CD14-positive monocyte (primary cell): ENCODE results near the gene TACR1. TPM values are rescaled to one million over a fixed set of nuclear protein-coding genes. Genes with fewer than 3 reads are reported as not detected.

Experiments used
- DNase-seq, 3 donors: peaks; one replicate each; pipeline ENCODE4 v3.0.0-alpha.2; 2011 to 2022
- H2AFZ ChIP-seq: 2 replicates; pipeline ENCODE4 v1.6.0; 2012; ENCODE audit warnings: mild to moderate bottlenecking, low read depth, low read length, inconsistent platforms; ENCODE audit not compliant: insufficient read depth, poor library complexity, severe bottlenecking
- H3K27ac ChIP-seq, 2 donors: 1 replicate in 1 of 2; 2 replicates in 1 of 2; pipeline ENCODE4 v1.5.1; 2012 to 2013; ENCODE audit warnings: low read length in 2 of 2, control low read depth in 1 of 2, inconsistent platforms in 1 of 2, low read depth in 1 of 2, mild to moderate bottlenecking in 1 of 2
- H3K27me3 ChIP-seq, 2 donors: one replicate each; pipeline versions ENCODE4 v1.6.0 to v1.6.1; 2011 to 2013; ENCODE audit warnings: low read length in 2 of 2; ENCODE audit not compliant: control insufficient read depth in 2 of 2, insufficient read depth in 2 of 2
- H3K36me3 ChIP-seq, 2 donors: replicated peaks in 1 of 2; 1 replicate in 1 of 2; 2 replicates in 1 of 2; pipeline versions ENCODE4 v1.5.1 to v1.6.1; 2012 to 2013; ENCODE audit warnings: low read length in 2 of 2, control low read depth in 1 of 2, inconsistent platforms in 1 of 2, mild to moderate bottlenecking in 1 of 2; ENCODE audit not compliant: insufficient read depth in 2 of 2, control insufficient read depth in 1 of 2
- H3K4me1 ChIP-seq, 2 donors: 1 replicate in 1 of 2; 2 replicates in 1 of 2; pipeline versions ENCODE4 v1.5.1 to v1.6.1; 2012 to 2013; ENCODE audit warnings: low read length in 2 of 2, control low read depth in 1 of 2, inconsistent platforms in 1 of 2, mild to moderate bottlenecking in 1 of 2, moderate library complexity in 1 of 2; ENCODE audit not compliant: insufficient read depth in 2 of 2, control insufficient read depth in 1 of 2
- H3K4me2 ChIP-seq: replicated peaks from 2 replicates; pipeline ENCODE3; 2012; ENCODE audit warnings: low read length, moderate library complexity, mild to moderate bottlenecking; ENCODE audit not compliant: poor library complexity, severe bottlenecking; ENCODE audit errors: extremely low read depth
- H3K4me3 ChIP-seq, 3 experiments: fragments of 200-600 bp in 1 of 3; sonication (generic) in 1 of 3; replicated peaks in 1 of 3; 1 replicate in 2 of 3; 2 replicates in 1 of 3; pipeline ENCODE4 v1.5.1; 2011 to 2013; ENCODE audit warnings: low read length in 3 of 3, mild to moderate bottlenecking in 3 of 3, control low read depth in 2 of 3, low read depth in 2 of 3, inconsistent platforms in 1 of 3, moderate library complexity in 1 of 3
- H3K79me2 ChIP-seq: 2 replicates; pipeline ENCODE4 v1.6.0; 2012; ENCODE audit warnings: mild to moderate bottlenecking, control low read depth, inconsistent platforms, low read length, moderate library complexity; ENCODE audit not compliant: insufficient read depth
- H3K9ac ChIP-seq: 2 replicates; pipeline ENCODE4 v1.6.0; 2017; ENCODE audit warnings: low read length, mild to moderate bottlenecking; ENCODE audit not compliant: insufficient read depth, poor library complexity, severe bottlenecking
- H3K9me3 ChIP-seq, 2 donors: replicated peaks in 1 of 2; 1 replicate in 1 of 2; 2 replicates in 1 of 2; pipeline versions ENCODE4 v1.5.1 to v1.6.1; 2012 to 2013; ENCODE audit warnings: low read length in 2 of 2, control low read depth in 1 of 2; ENCODE audit not compliant: control insufficient read depth in 1 of 2, insufficient read depth in 1 of 2
- H4K20me1 ChIP-seq: 2 replicates; pipeline ENCODE4 v1.6.0; 2012; ENCODE audit warnings: mild to moderate bottlenecking, low read length, control low read depth, moderate library complexity; ENCODE audit not compliant: insufficient read depth
- H3K27ac Mint-ChIP-seq, 7 donors: one replicate each; pipeline ENCODE4 v1.8.0; 2020; ENCODE audit warnings: mild to moderate bottlenecking in 7 of 7, mixed read lengths in 7 of 7, moderate library complexity in 6 of 7, inconsistent platforms in 2 of 7
- H3K27me3 Mint-ChIP-seq, 3 donors: one replicate each; pipeline ENCODE4 v1.8.0; 2021 to 2022; ENCODE audit warnings: low read depth in 3 of 3, mild to moderate bottlenecking in 3 of 3, mixed read lengths in 3 of 3, moderate library complexity in 3 of 3, inconsistent platforms in 1 of 3
- H3K36me3 Mint-ChIP-seq, 2 donors: one replicate each; pipeline ENCODE4 v1.8.0; 2020; ENCODE audit warnings: mixed read lengths in 2 of 2, inconsistent platforms in 1 of 2, mild to moderate bottlenecking in 1 of 2
- H3K4me1 Mint-ChIP-seq: one replicate; pipeline ENCODE4 v1.8.0; 2020; ENCODE audit warnings: mild to moderate bottlenecking, mixed read lengths
- H3K4me3 Mint-ChIP-seq, 2 donors: one replicate each; pipeline ENCODE4 v1.8.0; 2020; ENCODE audit warnings: mild to moderate bottlenecking in 2 of 2, mixed read lengths in 2 of 2, moderate library complexity in 1 of 2
- H3K9me3 Mint-ChIP-seq, 7 donors: one replicate each; pipeline ENCODE4 v1.8.0; 2020 to 2022; ENCODE audit warnings: mixed read lengths in 7 of 7, mild to moderate bottlenecking in 6 of 7, moderate library complexity in 6 of 7, inconsistent platforms in 2 of 7
- CTCF ChIP-seq: fragments of 200-600 bp; IDR thresholded peaks from one replicate; pipeline ENCODE4 v1.8.0; 2022; ENCODE audit warnings: antibody characterized with exemption, mild to moderate bottlenecking
- whole genome bisulfite sequencing: methylation state at CpG from one replicate; pipeline ENCODE4 v1.1.5; 2013; ENCODE audit warnings: missing lambda C conversion rate; ENCODE audit not compliant: insufficient coverage; 5-methylcytosine and 5-hydroxymethylcytosine counted together
- intact Hi-C, 2 donors: fragments of 100-400 bp; cut with micrococcal nuclease; formaldehyde crosslinking; loops; one replicate each; pipeline versions ENCODE4 v1.15.0 to v1.15.1; 2023
- polyA plus RNA-seq, 3 donors: library from polyadenylated mRNA; depleted of rRNA in 1 of 3; unstranded in 2 of 3; stranded (reverse) in 1 of 3; fragments of 300-500 nt in 2 of 3; fragments of >200 nt in 1 of 3; fragmentation: Illumina TruSeq in 2 of 3; gene quantifications; 1 replicate in 2 of 3; 2 replicates in 1 of 3; pipeline ENCODE4 v1.2.3, GENCODE V29; 2012 to 2021

The TACR1 gene
- polyA plus RNA-seq, 3 donors: not detected

- H3K4me3 Mint-ChIP-seq: no peak overlapping the region
- peaks cover 5% of the 10 kb centered on the region for H3K4me1 Mint-ChIP-seq
- WGBS: 87% methylated on average over 4 of the region's 4 CpGs
- no peak overlapping the region for H3K27ac Mint-ChIP-seq
- H3K27me3 Mint-ChIP-seq: peaks cover 0 to 6% (median 4%) of the 10 kb centered on the region in 3 donors
- Histone ChIP-seq H3K79me2 (no peaks in the 10 kb centered on the region), H3K4me2 (no peak overlapping the region), H3K4me3 (no peak overlapping the region), H3K36me3 (no peaks in the 10 kb centered on the region), H3K4me1 (peaks cover 12% of the 10 kb centered on the region in 2 donors), H3K9me3 (no peaks in the 10 kb centered on the region), H2AFZ (no peak overlapping the region), H3K9ac (no peak overlapping the region), H3K27ac (no peak overlapping the region), H3K27me3 (no peaks in the 10 kb centered on the region), H4K20me1 (no peaks in the 10 kb centered on the region)
- no peak for DNase-seq
- H3K36me3 Mint-ChIP-seq: no peaks in the 10 kb centered on the region
- TF ChIP-seq CTCF: no peak
- no peaks in the 10 kb centered on the region for H3K9me3 Mint-ChIP-seq
- intact Hi-C loops: no loop called here
These were observed 153.7 kb downstream of the TACR1 start for GRCh38 chr2:75045526-75046050.

- no peak for DNase-seq
- intact Hi-C loops: no loop called here
- no peaks in the 10 kb centered on the region for H3K27me3 ChIP-seq
- H2AFZ ChIP-seq: no peak overlapping the region
- H3K36me3 Mint-ChIP-seq: no peaks in the 10 kb centered on the region
- no peaks in the 10 kb centered on the region for H3K36me3 ChIP-seq
- WGBS: 92% methylated on average over 2 of the region's 2 CpGs
- H3K27me3 Mint-ChIP-seq: peaks cover 0 to 5% (median 4%) of the 10 kb centered on the region in 3 donors
- H3K4me3 Mint-ChIP-seq: no peak overlapping the region
- no peaks in the 10 kb centered on the region for H3K79me2 ChIP-seq
- no peaks in the 10 kb centered on the region for H3K9me3 Mint-ChIP-seq
- no peaks in the 10 kb centered on the region for H4K20me1 ChIP-seq
- no peak overlapping the region for H3K27ac ChIP-seq
- H3K4me3 ChIP-seq: no peak overlapping the region
- peaks cover 12% of the 10 kb centered on the region in 2 donors for H3K4me1 ChIP-seq
- H3K4me2 ChIP-seq: no peak overlapping the region
- no peak overlapping the region for H3K9ac ChIP-seq
- H3K9me3 ChIP-seq: no peaks in the 10 kb centered on the region
- H3K27ac Mint-ChIP-seq: peak overlapping the region in 1 of 7 donors; percentile 81
- peaks cover 5% of the 10 kb centered on the region for H3K4me1 Mint-ChIP-seq
- no peak for TF ChIP-seq CTCF
These were observed 155.0 kb downstream of the TACR1 start for GRCh38 chr2:75044291-75044690.
